Measurements from ENCODE around the gene MTX1. TPM values are rescaled to one million over a fixed set of nuclear protein-coding genes. Genes with fewer than 3 reads are reported as not detected.
"Not testable (repeated sequence)": the region's sequence is repeated elsewhere in the genome, so short reads cannot be mapped to it uniquely, and the experiment has no call there.

The MTX1 gene, protein sequence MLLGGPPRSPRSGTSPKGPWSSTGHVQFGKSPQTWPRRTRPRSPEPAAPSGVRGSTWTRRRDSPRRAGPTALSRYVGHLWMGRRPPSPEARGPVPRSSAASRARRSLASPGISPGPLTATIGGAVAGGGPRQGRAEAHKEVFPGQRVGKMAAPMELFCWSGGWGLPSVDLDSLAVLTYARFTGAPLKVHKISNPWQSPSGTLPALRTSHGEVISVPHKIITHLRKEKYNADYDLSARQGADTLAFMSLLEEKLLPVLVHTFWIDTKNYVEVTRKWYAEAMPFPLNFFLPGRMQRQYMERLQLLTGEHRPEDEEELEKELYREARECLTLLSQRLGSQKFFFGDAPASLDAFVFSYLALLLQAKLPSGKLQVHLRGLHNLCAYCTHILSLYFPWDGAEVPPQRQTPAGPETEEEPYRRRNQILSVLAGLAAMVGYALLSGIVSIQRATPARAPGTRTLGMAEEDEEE
- total RNA-seq (2014; rRNA removed), result 47.6 and 49.1 TPM in 2 replicates
- polyA plus RNA-seq (2012), result 66.7 TPM

DNA sequence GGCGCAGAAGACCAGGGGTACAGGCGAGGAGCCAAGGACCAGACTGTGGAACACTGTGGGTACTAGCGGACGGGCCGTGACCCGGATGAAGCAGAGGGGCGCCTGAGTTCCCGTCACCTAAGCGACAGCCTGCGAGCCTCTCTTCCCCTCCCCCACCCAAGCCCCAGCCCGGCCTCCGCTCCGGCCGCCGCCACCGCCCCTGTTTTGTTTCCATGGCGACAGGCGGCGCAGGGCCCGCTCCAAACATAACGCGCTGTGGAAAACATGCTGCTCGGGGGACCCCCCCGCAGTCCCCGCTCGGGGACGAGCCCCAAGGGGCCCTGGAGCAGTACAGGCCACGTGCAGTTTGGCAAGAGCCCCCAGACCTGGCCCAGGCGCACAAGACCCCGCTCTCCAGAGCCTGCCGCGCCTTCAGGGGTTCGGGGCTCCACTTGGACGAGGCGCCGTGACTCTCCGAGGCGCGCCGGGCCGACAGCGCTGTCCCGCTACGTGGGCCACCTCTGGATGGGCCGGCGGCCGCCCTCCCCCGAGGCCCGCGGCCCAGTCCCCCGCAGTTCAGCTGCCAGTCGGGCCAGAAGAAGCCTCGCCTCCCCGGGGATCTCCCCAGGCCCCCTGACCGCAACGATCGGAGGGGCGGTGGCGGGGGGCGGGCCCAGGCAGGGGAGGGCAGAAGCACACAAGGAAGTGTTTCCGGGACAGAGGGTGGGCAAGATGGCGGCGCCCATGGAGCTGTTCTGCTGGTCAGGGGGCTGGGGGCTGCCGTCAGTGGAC, at the start of gene MTX1:
TSS of gene MTX1 (plus strand) at position 155 of the 771 bp plus-strand sequence. CDS start at position 265, 110 bp downstream.
- DNase-seq (ENCODE audit: low read depth), result peak; percentile 80

DNA sequence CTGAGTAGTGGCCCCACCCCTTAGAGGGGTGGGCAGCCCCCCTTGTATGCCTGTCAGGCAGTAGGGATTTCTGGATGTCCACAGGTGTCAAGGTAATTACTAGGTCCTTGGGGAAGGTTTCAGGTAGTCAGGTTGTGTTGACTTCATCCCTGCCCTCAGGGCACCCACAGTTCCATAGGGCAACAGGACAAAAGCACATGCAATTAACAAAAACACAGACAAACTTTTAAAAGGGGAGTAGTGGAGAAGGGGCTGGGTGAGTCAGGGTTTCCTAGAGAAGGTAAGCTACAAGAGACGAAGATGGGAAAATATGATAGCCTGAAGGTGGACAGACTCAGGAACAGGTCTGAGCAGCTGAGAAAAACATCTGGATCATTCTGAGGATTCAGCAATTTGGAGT, 49.5 kb upstream of the MTX1 start:
- DNase-seq (ENCODE audit: low read depth), result no peak

DNA sequence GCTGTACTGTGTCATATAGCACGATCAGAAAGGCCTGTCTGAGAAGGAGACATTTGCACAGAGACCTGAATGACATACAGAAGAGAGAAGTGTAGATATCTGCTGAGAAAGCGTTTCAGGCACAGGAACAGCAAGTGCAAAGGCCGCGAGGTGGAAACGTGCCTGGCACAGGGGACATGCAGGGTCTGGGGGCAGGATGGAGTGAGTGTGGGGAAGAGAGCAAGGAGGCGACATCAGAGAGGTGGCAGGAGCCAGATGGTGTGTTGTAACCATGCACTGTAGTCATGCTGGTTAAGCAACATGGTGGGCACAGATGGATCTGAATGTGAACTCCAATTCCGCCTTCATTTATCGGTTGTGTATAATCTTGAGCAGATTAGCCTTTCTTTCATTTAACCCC, 48.4 kb upstream of the MTX1 start:
- no peak for DNase-seq (ENCODE audit: low read depth)

DNA sequence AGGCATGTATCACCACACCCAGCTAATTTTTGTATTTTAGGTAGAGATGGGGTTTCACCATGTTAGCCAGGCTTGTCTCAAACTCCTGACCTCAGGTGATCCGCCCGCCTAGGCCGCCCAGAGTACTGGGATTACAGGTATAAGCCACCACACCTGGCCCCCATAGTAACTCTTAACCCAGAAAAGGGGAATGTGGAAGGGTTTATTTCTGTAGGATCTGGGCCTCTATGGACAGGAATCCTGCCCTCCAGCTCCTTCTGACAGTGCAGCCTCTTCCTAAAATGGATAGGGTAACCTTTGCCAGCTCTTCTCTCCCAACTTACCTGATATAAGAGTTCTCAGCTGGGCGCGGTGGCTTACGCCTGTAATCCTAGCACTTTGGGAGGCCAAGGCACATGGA, 45.9 kb upstream of the MTX1 start:
- DNase-seq (ENCODE audit: low read depth), result not testable (repeated sequence)

DNA sequence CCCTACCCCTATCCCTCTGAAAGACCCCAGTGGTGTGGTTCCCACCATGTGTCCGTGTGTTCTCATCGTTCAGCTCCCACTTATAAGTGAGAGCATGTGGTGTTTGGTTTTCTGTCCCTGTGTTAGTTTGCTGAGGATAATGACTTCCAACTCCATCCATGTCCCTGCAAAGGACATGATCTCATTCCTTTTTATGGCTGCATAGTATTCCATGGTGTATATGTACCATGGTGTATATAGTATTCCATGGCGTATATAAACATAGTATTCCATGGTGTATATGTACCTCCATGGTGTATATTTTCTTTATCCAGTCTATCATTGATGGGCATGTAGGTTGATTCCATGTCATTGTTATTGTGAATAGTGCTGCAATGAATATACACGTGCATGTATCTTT, 44.7 kb upstream of the MTX1 start:
- not testable (repeated sequence) for DNase-seq (ENCODE audit: low read depth)

DNA sequence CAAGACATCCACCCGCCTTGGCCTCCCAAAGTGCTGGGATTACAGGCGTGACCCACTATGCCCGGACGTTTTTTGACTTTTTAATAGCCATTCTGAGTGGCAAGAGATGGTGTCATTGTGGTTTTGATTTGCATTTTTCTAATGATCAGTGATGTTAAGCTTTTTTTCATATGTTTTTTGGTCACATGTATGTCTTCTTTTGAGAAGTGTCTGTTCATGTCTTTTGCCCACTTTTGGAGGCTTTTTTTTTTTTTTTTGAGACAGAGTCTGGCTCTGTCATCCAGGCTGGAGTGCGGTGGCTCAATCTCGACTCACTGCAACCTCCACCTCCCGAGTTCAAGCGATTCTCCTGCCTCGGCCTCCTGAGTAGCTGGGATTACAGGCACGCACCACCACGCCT, 43.9 kb upstream of the MTX1 start:
- DNase-seq (ENCODE audit: low read depth), result not testable (repeated sequence)

DNA sequence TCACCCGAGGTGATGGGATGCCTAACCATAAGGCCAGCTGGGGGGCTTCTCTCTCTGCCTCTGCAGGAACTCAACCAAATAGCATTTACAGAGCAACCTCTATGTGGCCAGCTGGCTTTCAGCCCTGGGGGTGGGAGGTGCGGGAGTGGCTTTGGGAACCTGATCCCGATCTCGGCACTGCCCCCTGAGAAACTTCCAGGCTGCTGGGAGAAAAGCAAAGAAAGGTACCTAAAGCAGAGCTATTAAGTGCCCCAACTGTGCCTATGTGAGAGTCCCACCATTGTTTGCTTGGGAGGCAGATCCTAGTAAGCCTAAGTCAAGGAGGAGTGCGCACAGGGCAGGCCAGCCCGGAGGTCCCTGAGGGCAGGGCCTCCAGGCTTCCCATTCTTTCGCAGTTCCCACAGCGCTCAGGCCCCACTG, 42.4 kb upstream of the MTX1 start:
- DNase-seq (ENCODE audit: low read depth), result no peak

DNA sequence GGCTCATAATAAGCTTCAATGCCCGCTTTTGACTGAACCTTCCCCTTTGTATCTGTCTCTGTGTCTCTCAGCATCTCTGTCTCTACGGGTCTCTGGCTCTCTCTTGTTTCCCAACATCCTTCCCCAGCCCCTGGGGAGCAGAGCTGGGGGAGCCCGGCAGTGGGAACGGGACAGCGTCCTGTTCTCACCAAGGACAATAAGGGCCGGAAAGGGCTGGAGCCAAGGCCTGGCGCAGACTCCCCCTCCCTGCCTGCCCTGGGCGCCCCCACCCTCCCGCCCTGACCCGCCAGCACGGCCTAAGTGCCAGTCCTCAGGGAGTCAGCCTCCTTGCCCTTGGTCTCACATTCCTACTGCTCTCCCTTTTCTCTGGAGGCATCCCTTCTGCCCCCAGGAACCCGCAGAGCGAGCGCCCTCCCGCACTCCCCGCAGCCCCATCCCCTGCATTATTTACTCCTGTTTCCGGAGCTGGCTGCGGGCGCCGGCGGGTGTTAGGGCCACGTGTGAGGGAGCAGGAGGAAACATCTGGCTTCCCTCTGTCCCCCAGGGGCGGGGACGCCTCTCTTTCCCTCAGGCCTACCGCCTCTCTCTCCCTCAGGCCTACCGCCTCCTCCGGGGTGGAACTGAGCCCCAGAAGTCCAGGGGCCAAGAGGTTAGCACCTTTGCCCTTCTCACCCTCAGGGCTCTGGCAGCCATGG, 41.9 kb upstream of the MTX1 start:
- no peak for DNase-seq (ENCODE audit: low read depth)

DNA sequence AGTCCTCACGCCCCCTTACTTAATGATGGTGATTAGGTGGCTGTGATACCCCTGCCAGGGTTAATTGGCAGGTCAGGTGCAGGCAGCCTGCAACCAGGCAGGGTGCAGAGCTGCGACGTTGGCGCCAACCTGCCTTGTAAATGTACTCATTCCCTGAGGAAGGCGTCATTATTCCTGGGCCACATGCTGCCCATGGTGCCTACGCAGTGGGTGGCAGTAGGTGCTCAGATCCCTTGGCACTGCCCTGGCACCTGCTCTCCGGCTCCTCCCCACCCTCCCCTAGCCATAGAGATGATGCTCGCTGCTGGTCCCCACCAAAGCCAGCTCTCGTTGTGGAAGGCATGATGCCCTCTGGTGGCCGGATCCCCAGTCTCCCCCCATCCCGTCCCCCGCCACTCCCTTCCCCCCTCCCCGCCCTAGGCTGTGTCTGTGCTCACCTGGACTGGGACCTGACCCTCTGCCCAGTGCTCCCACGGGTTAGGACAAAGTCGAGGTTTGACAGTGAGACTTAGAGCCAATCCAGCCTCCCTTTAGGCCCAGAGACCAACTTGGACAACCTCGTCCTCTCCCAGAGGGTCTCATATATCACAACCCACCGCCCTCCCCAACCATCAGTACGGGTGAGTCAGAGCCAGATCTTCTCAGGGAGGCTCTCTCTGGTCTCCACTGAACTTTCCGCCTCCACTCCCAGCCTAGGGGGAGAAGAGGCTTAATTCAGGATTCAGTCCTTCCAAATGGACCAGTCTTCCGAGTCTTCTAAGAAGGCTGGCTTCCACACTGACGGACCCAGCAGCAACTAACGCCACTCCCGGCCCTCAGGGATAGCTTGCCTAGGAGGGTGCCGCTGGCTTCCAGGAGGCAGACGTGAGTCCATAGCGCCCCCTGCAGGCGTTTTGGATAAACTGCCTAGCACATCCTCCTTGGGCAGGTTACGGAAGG, 41.1 kb upstream of the MTX1 start:
- peak; percentile 73 for DNase-seq (ENCODE audit: low read depth)

DNA sequence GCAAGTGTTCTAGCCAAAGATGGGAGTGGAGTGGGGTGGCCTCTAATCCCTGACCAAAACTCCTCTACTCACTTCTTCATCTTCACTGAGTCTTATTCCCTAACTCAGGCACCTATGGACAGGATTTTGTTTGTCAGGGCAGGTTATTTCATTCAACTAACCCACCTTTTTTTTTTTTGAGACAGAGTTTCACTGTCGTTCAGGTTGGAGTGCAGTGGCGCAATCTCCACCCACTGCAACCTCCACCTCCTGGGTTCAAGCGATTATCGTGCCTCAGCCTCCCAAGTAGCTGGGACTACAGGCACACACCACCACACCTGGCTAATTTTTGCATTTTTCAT, 40.4 kb upstream of the MTX1 start:
- DNase-seq (ENCODE audit: low read depth), result not testable (repeated sequence)

DNA sequence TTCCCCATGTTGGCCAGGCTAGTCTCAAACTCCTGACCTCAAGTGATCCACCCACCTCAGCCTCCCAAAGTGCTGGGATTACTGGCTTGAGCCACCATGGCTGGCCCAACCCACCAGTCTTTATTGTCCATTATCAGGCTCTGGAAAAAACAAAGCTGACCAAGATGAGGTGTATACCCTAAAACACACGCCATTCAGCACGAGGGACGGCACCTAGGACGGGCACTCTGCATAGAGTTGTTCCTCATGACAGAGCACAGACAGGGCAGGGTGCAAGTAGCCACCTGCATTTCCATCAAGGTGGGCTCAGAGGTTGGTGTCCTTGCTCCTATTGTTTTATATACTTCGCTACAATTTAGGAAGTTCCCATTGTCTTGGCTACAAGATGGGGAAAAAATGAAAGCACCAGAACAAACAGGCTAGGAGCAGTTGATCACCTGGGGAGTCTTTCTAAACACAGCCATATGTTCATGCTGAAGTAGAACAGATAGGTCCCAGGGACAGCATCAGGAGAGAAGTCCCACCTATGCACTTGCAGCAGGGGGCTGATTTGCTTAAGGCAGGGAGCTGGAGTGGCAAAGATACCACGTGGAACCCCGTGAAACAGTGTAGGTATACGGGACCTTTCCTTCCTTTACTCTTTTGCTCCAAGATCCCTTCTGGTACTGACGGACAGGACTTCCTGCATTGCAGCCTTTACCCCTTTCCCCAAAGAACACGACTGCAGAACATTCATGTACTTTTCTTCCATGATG, 39.9 kb upstream of the MTX1 start:
- no peak for DNase-seq (ENCODE audit: low read depth)

DNA sequence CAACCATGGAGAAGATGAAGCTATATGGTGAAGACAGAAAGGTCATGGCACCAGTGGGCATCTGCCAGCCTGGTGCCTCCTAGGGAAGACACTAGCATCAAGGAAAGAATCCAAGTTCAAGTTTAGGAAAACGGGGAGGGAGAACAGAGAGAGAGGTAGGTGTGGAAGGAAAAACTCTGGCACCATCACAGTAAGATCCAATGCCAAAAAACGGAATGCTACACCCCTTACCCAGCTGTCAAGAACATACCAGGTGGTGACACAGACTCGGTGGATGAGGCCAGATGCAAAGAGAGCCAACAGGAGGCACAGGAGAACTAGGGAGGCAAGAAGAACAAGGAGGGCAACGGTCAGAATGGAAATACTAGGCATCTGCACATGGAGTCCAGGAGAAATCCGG, 39.0 kb upstream of the MTX1 start:
- no peak for DNase-seq (ENCODE audit: low read depth)

DNA sequence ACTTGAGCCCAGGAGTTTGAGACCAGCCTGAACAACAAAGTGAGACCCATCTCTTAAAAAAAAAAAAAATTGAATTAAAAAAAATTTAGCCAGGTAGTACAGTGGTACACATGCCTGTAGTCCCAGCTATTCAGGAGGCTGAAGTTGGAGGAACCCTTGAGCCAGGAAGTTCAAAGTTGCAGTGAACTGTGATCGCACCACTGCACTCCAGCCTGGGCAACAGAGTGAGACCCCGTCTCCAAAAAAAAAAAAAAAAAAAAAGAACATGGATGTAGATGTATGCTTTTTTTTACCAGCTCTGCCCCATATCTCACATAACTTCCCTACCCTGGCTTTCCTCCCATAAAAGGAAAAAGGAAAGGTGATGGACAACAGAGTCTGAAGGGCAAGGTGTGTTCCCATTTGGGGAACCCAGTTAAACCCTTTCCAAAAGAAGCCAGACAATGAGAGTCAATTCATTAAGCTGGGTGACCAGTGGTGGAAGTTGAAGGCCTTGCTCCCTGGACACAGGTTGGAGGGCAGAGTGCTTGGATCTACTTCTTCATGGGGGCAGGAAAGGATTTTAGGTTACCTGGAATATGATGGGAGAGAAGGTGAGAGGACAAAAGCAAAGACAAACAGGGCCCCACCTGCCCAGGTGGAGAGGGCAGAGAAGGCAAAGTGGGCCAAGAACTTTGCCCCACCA, 38.3 kb upstream of the MTX1 start:
- DNase-seq (ENCODE audit: low read depth), result no peak

DNA sequence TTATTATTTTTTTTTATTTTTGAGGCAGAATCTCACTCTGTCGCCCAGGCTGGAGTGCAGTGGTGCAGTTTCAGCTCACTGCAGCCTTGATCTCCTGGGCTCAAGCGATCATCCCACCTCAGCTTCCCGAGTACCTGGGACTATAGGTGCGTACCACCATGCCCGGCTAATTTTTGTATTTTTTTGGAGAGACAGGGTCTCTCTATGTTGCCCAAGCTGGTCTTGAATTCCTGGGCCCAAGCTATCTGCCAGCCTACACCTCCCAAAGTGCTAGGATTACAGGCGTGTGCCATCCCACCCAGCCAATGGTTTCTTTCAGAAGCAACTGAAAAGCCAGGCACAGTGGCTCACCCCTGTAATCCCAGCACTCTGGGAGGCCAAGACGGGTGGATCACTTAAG, 37.7 kb upstream of the MTX1 start:
- DNase-seq (ENCODE audit: low read depth), result no peak

DNA sequence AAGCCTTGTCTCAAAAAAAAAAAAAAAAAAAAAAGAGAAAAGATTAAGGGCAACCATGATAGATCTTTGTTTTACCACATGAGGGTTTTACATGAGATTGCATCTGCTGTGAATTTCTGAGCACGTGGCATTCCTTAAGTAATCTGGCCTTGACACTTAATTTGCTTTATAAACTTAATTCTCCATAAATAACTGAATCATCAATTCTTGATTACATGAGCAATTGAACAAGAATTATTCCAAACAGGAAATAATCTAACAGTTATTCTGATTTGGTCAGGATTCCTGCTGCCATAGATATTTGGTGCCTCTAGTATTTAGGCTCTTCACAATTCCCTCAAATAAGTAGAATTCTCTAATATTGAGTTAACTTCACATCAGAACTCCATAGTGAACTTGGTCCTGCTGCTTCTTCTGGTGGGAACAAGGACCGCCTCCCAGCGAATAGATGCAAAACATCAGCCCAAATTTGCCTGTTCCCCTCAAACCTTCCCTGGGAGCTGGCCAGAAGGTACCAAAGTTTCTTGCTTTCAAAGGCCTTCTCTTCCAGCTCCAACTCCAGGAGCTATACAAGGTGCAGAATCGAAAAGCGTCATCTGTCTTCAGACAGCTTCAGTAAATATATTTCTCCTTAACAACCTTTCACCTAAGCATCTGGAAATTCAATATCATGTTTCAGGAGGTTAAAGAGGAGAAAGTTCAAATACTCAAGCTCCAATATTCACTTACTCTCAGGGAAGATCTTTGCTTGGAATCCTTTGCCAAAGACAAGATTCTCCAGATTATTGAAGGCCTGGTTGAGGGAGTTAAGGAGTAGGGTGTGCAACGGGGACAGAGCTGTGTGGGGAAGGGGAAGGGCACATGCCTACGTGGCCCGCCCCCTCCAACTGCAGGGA, 36.4 kb upstream of the MTX1 start:
- no peak for DNase-seq (ENCODE audit: low read depth)

DNA sequence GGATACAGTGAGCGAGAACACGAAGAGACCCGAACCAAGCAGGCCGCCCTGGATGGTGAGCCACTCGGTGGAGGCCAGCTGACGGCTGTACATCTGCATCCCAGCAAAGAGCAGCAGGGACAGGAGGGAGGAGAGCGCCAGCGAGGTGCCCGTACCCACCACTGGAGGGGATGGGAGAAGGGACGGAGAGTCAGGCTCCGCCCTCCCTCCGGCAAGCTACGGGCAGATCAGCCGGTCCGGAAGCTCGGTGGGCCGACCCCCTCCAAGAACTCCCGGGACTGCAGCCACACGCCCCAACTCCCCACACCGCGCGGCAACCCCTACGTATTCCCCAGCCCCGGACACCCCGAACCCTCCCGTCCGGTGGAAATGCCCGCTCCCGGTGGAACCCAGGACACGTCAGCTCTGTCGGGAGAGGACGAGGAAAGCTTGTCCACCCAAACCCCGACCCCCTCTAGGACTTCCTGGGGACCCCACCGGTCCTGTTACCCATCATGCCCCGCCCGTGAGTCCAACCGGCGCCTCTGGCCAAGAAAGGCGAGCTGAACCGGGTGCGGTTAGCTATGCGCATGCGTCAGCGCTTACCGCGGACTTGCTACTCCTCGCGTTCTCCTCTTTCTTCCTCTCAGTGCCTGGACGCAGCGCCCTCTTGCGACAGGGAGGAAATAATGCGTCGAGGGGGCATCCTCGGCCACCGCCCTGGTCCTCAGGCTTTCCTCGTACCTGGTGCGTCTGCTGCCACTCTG, 35.6 kb upstream of the MTX1 start, which contains the start of gene KRTCAP2:
TSS of gene KRTCAP2 (minus strand) at position 573 of the 746 bp plus-strand sequence. CDS start at position 493, 80 bp downstream.
- DNase-seq (ENCODE audit: low read depth), result peak; percentile 94

DNA sequence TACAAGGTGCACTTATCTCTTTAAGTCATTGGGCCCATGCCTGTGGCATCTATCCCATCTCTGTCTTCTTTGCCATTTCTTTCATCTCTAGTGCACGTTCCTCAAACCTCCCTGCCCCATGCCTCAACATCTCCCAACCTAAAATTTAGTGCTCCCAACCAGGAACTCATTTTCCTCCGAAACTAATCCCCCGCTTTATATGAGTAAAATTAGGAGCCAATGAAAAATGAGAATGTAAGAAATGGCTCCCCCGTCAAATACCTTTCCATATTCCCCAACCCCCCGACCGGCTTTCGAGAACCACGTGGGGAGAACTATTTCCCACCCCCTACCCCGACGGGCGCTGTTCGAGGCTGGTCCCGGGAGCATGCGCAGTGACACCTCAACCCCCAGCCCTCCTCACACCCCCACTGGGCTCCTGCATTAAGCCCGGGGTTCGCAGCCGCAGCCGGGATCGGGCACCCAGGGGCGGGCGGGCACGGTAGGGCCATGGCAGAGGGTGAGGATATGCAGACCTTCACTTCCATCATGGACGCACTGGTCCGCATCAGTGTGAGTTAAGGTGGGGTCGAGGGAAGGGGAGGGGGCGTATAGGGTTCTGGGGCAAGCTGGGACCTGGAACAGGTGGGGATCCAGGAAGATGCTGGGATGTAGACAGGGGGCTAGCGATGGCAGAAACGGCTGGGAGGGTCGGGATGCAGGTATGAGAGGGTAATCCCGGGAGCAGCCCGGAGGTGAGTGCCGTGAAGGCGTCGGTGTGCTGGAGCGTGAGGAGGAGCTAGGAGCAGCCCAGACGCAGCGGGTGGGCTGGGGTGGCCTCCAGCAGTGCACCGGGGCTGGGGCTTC, 34.8 kb upstream of the MTX1 start, which contains the start of gene TRIM46:
TSS of gene TRIM46 (plus strand) at position 372 of the 846 bp plus-strand sequence. CDS start at position 490, 118 bp downstream.
- DNase-seq (ENCODE audit: low read depth), result peak; percentile 36

Data from LHCN-M2 (cell line).